GM19238 (cell line): ENCODE results near the gene CTNNBL1.

ENCODE experiments used
- DNase-seq: peaks from one replicate; pipeline ENCODE4 v3.0.0; 2011; ENCODE audit warnings: low spot score; ENCODE audit not compliant: insufficient read length

CTNNBL1 gene

DNA sequence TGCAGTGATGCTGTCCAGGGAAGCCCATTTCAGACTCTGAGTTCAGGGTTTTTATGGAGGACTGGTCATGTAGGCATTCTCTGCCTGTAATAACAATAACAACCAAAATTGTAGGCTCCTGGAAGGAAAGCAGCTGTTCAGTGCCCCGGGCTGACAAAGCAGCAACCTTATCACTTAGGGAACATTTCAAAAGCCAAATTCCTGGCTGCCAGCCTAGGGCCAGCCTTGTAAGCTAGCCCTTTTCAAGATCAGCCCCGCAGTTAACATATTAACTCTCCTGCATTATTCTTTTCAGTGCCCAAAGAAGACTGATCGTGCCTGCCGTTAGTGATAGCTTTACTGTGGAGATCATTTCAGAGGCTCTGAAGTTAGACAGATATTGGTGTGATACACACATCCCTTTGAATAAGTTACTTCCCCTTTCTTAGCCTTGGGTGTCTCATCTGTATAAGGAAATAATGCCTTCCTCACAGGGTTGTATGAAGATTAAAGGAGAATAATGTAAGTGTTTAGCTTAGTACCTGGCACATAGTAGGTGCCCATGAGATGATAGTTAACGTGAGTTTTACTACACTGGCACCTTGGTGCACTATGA is 44.1 kb downstream of the CTNNBL1 start:
- no peak for DNase-seq

DNA sequence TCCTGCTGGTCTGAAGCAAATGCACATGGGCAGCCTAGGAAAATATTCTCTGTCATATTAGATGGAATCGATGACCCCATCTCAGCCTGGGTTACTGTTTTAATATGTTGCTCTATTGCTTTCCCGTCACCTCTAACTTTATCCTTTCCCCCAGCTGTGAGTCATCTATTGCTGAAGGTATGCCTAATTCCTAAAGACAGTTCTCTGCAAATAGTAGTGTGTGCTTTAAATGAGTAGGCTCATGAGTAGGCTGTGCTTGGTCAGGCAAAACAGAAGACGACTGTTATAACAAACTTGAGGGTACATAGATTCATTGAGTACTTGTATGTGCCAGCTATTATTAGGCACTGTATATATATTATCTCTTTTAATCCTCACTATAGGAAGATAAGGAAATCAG is 47.2 kb downstream of the CTNNBL1 start:
- DNase-seq = no peak

GRCh38 chr20:37741570-37741969 is 47.7 kb downstream of the CTNNBL1 start:
- no peak for DNase-seq

DNA sequence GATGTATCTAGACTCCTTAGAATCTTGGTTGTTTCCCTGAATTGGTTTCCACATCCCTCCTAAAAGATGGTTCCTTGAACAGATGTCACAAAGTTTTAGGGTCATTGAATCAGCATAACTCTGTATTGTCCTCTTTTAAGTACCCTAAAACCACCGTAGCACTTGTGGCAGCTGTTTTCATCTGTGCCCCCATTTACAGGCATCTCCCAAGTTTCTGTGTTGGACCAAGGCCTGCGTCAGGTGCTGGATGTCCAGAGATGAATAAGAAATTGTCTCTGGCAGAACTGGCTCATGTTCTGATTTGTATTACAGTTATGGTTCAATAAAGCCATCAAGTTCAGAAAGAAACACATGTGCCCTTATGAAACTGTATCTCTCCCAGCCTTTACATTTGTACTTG is 48.3 kb downstream of the CTNNBL1 start:
- DNase-seq = no peak

DNA sequence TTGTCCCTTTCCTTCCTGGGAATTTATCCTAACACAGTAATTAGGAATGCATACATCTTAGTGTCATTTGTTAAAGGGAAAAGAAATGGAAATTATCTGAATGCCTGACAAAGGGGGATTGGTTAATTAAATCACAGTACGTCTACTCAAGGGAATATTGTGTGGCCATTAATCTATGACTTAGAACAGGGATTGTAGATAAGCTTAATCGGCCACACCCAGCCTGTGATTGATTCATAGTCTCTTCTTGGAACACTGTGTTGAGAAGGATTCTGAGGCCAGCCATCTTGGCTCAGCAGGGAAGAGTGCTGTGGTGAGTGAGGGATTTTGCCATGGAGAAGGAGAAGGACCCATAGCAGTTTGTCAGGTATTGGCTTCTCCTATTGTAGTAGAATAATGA is 50.5 kb downstream of the CTNNBL1 start:
- DNase-seq = no peak

GRCh38 chr20:37745553-37745952 is 51.7 kb downstream of the CTNNBL1 start:
- no peak for DNase-seq

DNA sequence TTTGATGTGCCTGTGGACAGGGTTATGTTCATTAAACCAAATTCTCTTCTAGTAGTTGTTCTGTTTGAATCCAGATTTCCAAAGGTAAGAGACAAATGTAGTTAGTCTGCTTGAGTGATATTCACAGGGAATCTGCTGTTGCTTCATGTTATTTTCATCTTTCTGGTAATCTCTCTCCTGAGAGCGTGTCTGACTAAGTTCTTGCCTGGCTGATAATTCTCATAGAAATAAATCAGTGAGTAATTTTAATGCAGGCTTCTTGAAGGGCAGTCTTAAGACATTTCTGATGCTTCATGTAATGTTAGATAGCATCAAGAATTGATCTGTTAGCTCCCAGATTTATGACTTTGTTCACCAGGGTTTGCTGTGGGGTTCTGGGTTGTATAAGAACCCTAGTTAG is 54.2 kb downstream of the CTNNBL1 start:
- DNase-seq = no peak

DNA sequence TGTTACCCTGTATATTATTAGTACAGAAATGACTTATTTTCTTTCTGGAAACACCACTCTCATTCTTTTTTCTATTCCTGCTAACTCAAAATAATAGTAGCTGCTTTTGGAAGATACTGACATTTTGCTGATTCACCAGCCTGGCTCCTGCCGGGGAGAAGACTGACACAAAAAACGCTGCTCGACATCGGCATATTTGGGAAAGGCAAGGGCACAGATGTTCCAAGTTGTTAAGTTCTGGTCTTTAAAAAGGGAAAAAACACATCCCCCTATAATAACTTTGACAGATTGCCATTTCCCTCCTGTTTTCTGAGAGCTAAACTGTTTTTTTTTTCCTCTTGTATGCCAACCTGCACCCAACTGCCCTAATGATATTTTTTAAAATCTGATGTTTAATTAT is 55.4 kb downstream of the CTNNBL1 start:
- no peak for DNase-seq

GRCh38 chr20:37749620-37750403 is 56.0 kb downstream of the CTNNBL1 start:
- DNase-seq = peak; percentile 19

GRCh38 chr20:37755665-37756064 is 61.8 kb downstream of the CTNNBL1 start:
- no peak for DNase-seq

DNA sequence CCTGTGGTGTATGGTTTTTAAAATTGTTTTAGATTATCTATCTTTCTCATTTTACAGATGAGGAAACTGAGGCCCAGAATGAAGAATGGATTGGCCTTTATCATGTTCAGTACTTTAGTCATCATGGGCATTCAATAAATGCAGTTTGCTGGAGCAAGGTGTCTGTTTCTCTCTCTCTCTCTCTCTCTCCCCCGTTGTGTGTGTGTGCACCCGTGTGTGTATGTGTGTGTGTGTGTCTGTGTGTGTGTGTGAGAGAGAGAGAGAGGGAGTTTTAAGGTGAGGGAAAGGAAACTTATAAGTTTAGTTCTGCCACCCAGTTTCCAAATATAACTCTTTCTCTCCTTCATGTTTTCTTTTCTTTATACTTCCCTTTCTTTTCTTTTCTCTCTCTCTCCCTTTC is 62.4 kb downstream of the CTNNBL1 start:
- no peak for DNase-seq

- no peak for DNase-seq
Observed at GRCh38 chr20:37757550-37757949, 63.7 kb downstream of the CTNNBL1 start.

DNA sequence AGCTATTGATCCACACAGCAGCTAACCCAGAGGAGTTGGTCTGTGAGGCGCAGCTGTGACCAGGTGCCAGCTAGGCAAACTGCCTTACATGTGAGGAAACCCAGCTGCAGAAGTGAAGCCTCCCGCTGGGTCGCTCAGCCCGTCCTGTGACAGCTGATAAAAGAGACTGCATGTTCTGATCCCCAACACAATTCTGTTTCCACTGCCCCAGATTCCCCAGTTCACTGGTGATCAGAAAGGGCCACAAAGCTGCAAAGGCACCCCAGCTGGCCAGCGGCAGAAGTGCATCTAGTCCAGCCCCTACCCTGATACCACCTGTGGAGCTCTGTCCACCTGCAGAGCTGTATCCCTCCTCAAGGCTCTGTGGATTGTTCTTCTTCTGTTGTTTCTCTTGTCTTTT is 64.5 kb downstream of the CTNNBL1 start:
- DNase-seq = no peak

GRCh38 chr20:37759052-37759553 is 65.3 kb downstream of the CTNNBL1 start:
- no peak for DNase-seq

- no peak for DNase-seq
Observed at GRCh38 chr20:37759761-37760209, 66.0 kb downstream of the CTNNBL1 start.

- no peak for DNase-seq
Observed at GRCh38 chr20:37760322-37760721, 66.5 kb downstream of the CTNNBL1 start.

DNA sequence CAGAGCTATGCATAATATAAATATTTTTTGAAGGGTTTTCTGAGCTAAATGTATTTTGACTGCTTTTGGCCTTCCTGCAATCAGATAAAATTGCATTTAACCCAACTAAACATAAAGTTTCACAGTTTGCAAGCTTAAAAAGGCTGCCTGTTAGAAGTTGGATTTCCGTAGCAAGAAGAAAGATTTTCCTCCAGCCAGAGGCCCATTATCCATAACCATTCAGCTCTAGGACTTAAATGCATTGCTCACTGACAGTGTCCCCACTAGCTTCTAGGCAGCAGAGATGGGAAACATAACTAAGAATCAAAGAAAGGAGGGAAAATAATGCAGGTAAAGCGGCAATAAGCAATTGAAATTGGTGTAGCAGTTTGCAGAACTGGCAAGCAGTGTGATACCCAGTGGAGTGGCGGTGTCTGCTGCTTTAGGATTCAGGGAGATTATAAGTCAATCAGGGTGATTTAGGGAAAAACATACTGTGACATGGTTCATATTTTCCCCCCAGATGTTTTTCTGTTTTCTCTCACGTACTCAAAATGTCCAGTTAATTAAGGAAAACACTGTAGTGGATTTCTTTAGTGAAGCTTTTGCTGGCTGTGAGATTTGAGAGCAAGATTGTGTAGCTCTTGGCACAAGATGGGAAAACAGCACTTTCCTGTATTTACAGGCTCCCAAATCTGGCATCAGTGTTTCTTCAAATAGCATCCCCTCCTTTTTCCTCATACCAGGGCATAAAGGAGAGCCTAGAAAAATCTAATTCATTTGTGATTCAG is 69.1 kb downstream of the CTNNBL1 start:
- DNase-seq = no peak

GRCh38 chr20:37764333-37764935 is 70.6 kb downstream of the CTNNBL1 start:
- DNase-seq = no peak

GRCh38 chr20:37770908-37771307 is 77.1 kb downstream of the CTNNBL1 start:
- DNase-seq = no peak

GRCh38 chr20:37773291-37773826 is 79.5 kb downstream of the CTNNBL1 start:
- DNase-seq = no peak

DNA sequence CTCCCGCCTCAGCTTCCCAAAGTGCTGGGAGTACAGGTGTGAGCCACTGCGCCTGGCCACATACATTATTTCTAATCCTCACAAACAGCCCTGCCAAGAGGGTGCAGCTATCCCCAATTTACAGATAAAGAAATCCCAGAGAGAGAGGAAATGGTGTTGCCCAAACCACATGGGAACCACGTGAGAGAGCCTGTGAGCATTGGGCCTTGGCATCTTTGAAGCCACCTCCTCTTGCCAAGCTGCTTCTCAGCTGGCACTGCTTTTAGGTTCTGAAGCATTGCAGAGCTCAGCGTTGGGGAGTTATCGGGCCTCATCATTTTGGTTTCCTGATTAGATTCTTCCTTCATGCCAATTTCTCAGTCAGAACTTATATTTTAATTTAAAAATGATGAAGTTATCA is 80.3 kb downstream of the CTNNBL1 start:
- DNase-seq = no peak
